Epithelial cell of proximal tubule (primary cell): ENCODE data around the gene SLC39A9. TPM values are rescaled to one million over a fixed set of nuclear protein-coding genes. Genes with fewer than 3 reads are reported as not detected.
"Not testable (repeated sequence)": the region's sequence is repeated elsewhere in the genome, so short reads cannot be mapped to it uniquely, and the experiment has no call there.

Source experiments
- DNase-seq: peaks from one replicate; pipeline ENCODE4 v3.0.0-alpha.2; 2011; ENCODE audit warnings: low read depth
- H3K4me3 ChIP-seq: 2 replicates; pipeline ENCODE4 v1.5.1; 2011; ENCODE audit warnings: low read depth, mild to moderate bottlenecking, low read length
- CTCF ChIP-seq: conservative IDR thresholded peaks from 2 replicates; pipeline ENCODE4 v1.5.1; 2012; ENCODE audit warnings: low read depth, mild to moderate bottlenecking, low read length
- total RNA-seq: library from RNA; depleted of rRNA; stranded (reverse); fragments of >200 nt; gene quantifications from 2 replicates; pipeline ENCODE4 v1.2.3, GENCODE V29; 2015

Gene SLC39A9
- total RNA-seq, 1 donor from 2014 or later = 40.8 TPM

GRCh38 chr14:69473260-69473659, 74.8 kb downstream of the SLC39A9 start:
- H3K4me3 ChIP-seq = no peak overlapping the region
- DNase-seq = no peak
- no peak for TF ChIP-seq CTCF

- no peak overlapping the region for H3K4me3 ChIP-seq
- DNase-seq = no peak
- no peak for TF ChIP-seq CTCF
These were observed 75.5 kb downstream of the SLC39A9 start for GRCh38 chr14:69473946-69474345.

- H3K4me3 ChIP-seq = no peak overlapping the region
- TF ChIP-seq CTCF = peak; percentile 49
- DNase-seq = no peak
These were observed 76.8 kb downstream of the SLC39A9 start for GRCh38 chr14:69475194-69475818.

DNA sequence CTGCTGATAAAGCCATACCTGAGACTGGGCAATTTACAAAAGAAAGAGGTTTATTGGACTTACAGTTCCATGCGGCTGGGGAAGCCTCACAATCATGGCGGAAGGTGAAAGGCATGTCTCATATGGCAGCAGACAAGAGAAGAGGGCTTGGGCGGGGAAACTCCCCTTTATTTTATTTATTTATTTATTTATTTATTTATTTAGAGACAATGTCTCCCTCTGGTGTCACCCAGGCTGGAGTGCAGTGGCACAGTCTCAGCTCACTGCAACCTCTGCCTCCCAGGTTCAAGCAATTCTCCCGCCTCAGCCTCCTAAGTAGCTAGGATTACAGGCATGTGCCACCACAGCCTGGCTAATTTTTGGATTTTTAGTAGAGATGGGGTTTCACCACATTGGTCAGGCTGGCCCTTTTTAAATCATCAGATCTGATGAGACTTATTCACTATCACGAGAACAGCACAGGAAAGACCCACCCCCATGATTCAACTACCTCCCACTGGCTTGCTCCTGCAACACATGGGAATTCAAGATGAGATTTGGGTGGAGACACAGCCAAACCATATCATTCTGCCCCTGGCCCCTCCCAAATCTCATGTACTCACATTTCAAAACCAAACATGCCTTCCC, 78.4 kb downstream of the SLC39A9 start:
- not testable (repeated sequence) for DNase-seq, H3K4me3 ChIP-seq
- TF ChIP-seq CTCF = peak; percentile 32

GRCh38 chr14:69478055-69478454, 79.6 kb downstream of the SLC39A9 start:
- not testable (repeated sequence) for DNase-seq

DNA sequence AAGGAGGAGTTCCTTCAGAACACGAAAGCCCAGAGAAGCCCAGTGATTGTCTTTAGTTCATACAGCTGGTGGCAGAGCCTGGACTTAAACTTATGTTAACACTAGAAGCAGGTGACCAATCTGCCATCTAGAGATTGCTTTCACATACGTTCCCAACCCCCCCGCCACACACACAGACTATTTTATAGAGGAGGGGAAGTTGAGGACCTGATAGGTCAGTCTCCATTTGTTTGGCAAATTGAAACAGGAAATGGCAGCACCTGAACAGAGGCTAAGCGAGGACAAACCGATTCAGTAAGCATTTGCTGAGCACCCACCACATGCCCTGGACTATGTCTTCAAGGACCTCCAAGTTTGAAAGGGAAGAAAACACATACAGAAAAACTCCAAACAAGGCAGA, 81.2 kb downstream of the SLC39A9 start:
- no peak for TF ChIP-seq CTCF
- no peak for DNase-seq
- no peak overlapping the region for H3K4me3 ChIP-seq

More at GRCh38 chr14:69478055-69478454, 79.6 kb downstream of the SLC39A9 start:
- H3K4me3 ChIP-seq = not testable (repeated sequence)

GRCh38 chr14:69480136-69480535, 81.6 kb downstream of the SLC39A9 start:
- no peak for DNase-seq
- no peak for TF ChIP-seq CTCF
- no peak overlapping the region for H3K4me3 ChIP-seq
